ELF-1 (cell line): Measurements from ENCODE around the gene PKP1.
A peak's percentile ranks its signal among the peaks of the same experiment; 100 is the strongest.

Experiments
- DNase-seq: peaks from one replicate; pipeline ENCODE4 v3.0.0-alpha.2; 2016; ENCODE audit warnings: low read depth, low spot score

Gene PKP1

DNA sequence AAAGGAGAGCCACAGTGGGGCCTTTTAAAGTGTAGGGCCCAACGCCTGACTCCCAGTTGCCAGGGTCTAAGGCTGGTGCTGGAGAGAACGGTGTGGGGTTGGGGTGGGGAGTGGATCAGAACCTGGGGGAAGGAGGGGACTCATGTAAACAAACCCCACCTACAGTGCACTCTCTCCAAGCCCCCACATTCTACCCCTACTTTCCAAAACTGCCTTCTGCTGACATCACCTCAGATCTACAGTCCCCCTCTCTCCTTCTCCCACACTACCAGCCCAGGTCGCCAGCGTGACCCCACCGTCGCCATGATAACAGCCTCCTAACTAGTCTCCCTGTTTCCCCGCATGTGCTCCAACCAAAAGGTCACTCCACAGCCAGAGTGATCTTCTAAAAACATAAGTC lies 67.6 kb downstream of the PKP1 start:
- no peak for DNase-seq

DNA sequence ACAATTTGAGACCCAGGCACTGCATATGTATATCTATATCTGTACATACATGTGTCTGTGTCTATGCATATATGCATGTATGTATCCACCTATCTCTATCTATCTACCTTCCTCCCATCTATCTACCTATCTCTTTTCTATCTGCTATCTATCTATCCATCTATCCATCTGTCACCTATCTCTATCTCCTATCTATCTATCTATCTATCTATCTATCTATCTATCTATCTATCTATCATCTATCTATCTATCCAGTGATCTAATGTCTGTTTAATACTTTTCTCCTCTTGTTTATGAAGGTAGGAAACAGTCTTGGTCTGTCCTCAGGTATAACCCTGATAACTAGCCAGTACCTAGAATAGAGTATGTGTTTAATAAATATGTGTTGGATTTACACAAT lies 68.3 kb downstream of the PKP1 start:
- DNase-seq, result no peak

GRCh38 chr1:201353186-201353940 lies 70.1 kb downstream of the PKP1 start:
- peak; percentile 87 for DNase-seq

- no peak for DNase-seq
Measured at GRCh38 chr1:201354151-201354900, 71.0 kb downstream of the PKP1 start.

- DNase-seq, result no peak
Measured at GRCh38 chr1:201354901-201355295, 71.6 kb downstream of the PKP1 start.

- no peak for DNase-seq
Measured at GRCh38 chr1:201355471-201355870, 72.2 kb downstream of the PKP1 start.

GRCh38 chr1:201356236-201356635 lies 72.9 kb downstream of the PKP1 start:
- DNase-seq, result no peak

GRCh38 chr1:201356701-201357100 lies 73.4 kb downstream of the PKP1 start:
- DNase-seq, result no peak

DNA sequence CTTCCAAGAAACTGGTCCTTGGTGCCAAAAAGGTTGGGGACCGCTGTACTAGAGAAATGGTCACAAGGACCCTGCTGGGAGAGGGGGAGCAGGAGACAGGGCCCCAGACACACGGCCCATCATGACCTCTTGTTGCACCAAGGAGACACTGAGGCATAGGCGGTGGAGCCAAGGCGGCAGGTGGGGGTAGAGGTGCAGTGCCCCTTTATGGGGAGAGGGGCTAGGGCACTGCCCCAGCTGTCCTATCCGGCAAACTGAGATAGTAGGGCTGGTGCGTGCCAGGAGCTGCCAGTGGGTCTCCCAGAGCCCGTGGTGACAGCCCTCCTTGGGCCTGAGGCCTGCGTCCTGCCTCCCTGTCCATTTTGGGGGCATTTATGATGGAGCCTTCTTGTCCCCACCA lies 73.9 kb downstream of the PKP1 start:
- DNase-seq, result no peak

DNA sequence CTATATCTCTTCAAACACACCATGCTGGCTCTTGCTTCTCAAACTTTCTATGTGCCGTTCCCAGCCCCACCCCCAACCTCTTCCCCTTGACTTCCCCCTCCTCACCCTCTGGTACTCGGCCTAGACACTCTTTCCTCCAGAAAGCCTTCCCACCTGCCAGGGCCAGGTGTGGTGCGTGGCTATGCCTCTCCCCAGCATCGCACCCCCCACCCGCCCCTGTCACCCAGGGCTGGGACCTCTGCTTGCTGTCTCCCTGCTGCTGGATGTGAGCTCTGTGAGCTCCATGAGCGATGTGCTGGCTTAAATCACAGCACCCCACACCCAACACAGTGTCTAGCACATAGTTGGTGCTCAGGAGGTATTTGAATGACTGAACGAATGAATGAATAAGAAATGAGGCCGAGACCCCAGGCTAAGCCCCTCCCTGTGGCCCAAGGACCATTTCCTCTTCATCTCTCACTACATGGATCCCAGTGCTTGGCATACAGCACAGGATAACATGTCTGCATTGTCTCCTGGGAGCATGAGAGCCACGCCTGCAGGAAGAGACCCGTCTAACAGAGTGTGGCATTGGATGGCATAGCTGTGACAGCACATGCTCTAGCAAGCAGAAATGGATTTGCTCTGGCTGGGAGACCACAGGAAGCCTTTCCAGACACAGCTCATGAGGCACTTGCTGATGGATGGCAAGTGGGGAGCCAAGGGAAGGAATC lies 74.5 kb downstream of the PKP1 start:
- DNase-seq, result no peak

DNA sequence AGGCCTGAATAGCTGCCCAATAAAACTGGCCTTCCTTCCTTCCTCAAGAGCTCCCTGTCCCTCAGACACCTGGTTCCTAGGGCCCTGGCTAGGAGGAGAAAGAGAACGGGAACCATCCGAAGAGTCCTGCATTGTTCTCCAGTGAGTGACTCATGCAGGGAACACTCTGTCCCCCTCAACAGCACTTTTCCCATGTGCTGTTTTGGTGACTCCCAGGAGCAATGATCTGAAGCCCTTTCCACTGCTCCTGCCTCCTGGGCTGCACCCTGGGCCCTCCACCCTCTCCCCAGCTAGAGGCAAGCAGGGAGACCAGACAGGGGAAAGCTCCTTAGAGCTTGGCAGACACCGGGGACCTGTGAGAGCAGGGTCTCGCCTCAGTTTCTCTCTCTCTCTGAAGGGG lies 75.3 kb downstream of the PKP1 start:
- DNase-seq, result no peak

DNA sequence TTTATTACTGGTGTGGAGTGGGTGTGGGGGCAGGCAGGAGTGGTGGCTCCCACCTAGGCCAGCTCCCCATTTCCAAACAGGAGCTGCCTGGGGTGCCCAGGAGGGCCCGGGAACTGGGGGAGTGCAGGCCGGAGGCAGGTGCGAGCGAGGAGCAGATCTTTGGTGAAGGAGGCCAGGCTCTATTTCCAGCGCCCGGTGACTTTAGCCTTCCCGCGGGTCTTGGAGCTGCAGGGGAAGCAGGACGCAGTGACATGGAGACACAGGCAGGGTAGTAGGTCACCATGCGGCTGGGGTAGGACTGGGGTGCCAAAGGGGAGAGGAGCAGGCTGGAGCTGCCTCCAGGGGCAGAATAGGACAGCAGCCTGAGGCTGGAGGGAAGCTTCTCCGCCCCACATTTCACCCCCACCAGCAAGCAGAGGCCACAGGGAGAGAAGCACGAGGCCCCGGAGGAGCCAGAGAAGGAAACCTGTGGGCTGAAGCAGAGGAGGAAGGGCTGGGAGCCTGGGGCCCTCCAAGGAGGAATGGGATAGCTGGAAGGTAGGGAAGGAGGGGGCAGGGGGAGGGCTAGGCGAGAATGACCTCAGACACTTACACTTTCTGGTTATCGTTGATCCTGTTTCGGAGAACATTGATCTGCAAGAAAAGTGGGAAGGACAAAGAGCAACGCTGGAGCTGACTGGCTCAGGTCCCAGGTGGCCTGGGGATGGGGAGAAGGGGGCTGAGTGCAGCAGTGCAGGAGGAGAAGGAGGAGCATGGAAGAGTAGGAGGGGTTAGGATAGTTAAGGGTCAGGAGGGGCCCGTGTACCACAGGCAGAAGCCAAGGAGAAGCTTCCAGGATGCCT lies 75.9 kb downstream of the PKP1 start:
- DNase-seq, result peak; percentile 32

DNA sequence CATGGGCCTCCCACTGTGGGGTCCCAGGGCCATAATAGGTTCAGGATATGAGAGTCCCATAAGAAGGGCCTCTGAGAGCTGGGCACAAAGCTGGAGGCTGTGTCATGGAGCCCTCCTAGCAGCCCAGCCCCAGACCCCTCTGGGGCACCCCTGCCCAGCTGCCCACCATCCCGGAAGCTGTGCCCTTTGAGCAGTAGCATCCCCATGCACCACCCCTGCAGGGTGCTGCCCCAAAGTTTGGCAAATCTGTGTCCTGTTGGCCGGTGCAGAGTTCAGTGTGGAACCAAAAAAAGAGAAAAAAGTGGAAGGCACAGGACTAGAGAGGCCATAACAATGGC lies 76.5 kb downstream of the PKP1 start:
- DNase-seq, result no peak

GRCh38 chr1:201360486-201360885 lies 77.2 kb downstream of the PKP1 start:
- DNase-seq, result no peak

DNA sequence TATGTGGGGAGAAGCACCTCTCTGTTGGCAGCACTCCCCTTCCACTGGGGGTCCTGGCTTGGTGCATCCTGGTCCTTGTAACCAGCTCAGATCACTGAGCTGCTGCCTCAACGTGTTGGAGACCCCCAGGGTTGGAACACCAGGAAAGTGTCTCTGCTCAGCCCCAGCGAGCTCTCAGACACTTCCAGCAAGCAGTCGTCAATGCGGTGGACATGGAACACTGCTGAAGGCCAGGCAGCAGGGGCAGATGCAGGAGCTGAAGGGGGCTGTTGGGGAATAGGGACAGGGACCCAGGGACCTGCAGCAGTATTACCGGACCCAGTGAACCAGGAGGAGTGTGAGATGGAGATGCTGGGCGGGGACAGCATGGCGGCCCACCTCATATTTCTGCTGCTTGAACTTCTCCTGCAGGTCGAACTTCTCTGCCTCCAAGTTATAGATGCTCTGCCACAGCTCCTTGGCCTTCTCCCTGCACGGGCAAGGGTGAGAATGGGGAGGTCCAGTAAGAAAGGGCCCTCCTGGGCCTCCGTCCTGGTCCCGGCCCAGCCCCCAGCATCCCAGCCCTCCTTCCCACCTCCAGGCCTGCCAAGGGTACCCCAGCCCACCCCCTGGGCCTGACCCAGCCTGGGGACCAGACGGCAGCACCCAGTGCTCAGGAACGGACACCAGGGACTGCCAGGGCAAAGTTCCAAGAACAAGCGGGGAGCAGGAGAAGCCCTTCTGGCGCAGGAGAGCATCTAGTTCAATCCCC lies 77.8 kb downstream of the PKP1 start:
- DNase-seq, result no peak

DNA sequence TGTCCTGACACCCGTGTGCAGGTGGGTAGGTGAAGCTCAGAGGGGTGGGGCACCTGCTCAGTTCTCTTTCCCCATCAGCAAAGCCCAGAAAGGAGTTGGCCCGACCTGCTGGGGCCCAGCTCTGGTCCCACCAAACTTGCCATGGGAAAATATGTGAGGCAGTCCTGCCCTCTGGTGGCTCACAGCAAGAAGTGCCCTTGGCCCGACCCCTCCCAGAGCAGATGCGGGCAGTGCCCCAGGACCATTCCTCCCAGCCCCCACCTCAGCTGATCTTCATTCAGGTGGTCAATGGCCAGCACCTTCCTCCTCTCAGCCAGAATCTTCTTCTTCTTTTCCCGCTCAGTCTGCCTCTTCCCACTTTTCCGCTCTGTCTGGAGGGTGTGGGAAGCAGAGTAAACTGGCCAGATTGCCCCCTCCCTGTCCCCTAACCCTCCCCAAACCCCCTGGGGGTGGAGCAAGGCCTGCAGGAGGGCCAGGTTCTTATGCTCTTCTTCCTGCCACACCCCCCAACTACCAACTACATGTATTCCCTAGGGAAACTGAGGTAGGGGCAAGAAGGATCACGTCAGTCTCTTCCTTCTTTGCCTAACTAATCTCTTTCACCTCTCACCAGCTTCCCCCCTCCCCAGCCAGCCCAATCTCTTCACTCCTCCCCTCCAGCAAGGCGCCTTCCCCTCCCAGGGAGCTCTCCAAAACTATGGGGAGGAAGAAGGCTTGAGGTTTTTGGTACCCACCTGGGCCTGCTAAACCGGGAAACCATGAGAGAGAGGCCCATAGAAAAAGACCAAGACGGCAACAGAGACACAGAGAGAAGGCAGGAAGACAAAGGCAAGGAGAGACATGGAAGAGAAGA lies 78.6 kb downstream of the PKP1 start:
- DNase-seq, result peak; percentile 83

GRCh38 chr1:201362906-201363305 lies 79.6 kb downstream of the PKP1 start:
- DNase-seq, result no peak

GRCh38 chr1:201363467-201363866 lies 80.2 kb downstream of the PKP1 start:
- no peak for DNase-seq

- no peak for DNase-seq
Measured at GRCh38 chr1:201364808-201365105, 81.5 kb downstream of the PKP1 start.

DNA sequence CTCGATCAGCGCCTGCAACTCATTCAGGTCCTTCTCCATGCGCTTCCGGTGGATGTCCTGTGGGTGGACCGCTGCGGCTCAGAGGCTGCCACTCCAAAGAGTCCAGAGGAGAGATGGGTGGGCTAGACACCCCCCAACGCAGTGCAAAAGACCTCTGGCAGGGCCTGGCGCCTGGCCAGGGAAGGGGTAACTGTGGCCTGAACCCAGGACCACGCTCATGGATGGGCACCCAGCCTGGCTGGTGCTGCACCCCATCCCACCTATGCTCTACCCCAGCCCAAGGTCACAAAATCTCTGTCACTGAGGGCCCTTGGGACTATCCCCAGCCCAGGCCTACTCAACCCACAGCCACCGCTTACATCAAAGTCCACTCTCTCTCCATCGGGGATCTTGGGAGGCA lies 81.9 kb downstream of the PKP1 start:
- DNase-seq, result no peak
